GM10847 (cell line): Measurements from ENCODE around the gene TMC5.

ENCODE experiments used
- POLR2A ChIP-seq: IDR thresholded peaks from 2 replicates; pipeline ENCODE4 v1.6.1; 2011; ENCODE audit not compliant: insufficient read length; ENCODE audit errors: extremely low read depth

The TMC5 gene

GRCh38 chr16:19417640-19418039, at the start of gene TMC5:
TMC5 (plus strand) TSS chr16:19417883; CDS start chr16:19440039, 22,156 bp downstream.
- TF ChIP-seq POLR2A = no peak

- TF ChIP-seq POLR2A = no peak
Measured at GRCh38 chr16:19374402-19374801, 43.3 kb upstream of the TMC5 start.

DNA sequence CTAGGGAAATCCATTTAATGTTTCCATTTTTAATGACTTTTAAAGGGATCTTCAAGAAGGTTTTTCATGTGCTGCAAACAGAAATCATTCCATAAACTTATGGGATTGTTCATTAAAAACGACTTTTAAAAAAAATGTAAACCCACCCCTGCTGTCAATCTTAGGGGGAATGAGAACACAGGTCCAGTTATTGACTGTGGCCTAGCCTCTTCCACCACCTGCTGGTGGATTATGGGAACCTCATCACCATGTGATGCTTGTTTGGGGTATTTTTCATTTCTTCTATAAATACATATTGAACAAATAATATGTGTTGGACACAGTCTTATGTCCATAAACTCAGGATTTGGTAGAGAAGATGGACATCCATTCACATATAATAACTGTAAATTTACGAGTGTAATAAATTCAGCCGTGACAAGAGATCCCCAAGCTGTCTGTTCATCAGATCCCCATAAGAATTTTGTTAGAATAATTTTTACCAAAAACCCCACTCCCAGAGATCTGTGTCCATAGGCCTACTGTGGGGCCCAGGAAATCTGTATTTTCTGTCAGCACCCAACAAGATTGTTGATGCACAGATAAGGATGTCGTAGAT, 42.0 kb upstream of the TMC5 start:
- no peak for TF ChIP-seq POLR2A

DNA sequence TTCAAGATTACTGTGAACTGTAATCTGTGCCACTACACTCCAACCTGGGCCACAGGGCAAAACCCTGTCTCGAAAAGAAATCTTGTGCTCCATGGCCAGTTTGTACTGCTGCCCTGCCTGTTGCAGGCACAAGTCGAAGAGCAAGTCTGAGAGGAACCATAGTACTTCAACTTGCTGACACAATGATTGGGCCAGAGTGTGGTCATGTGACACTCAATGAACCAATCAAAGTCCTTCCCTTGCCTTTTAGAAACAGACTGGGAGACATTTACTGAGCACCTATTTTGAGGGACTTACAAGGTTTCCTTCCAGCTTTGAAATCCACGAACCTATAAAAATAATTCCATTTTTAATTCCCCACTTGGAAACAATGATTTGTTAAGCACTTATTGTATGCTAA, 39.8 kb upstream of the TMC5 start:
- TF ChIP-seq POLR2A = no peak

- TF ChIP-seq POLR2A = no peak
Measured at GRCh38 chr16:19378511-19378910, 39.2 kb upstream of the TMC5 start.

DNA sequence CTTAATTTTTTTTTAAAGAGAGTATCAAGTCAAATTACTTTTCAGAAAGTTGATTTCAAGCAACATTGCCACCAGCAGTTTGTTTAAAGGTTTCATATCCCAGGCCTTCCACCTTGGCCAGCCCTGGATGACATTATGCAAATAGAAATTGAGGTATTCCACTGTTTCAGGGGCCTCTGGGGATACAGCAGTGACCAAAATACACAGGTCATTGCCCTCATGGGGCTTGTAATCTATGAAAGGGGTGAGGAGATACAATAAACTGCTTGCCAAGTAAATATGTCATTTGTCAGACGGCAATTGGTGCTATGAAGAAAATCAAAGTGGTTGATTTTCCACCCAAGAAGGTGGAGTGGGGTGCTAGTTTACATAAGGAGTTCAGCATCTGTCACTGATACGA, 37.8 kb upstream of the TMC5 start:
- no peak for TF ChIP-seq POLR2A

GRCh38 chr16:19380328-19380727, 37.4 kb upstream of the TMC5 start:
- no peak for TF ChIP-seq POLR2A

DNA sequence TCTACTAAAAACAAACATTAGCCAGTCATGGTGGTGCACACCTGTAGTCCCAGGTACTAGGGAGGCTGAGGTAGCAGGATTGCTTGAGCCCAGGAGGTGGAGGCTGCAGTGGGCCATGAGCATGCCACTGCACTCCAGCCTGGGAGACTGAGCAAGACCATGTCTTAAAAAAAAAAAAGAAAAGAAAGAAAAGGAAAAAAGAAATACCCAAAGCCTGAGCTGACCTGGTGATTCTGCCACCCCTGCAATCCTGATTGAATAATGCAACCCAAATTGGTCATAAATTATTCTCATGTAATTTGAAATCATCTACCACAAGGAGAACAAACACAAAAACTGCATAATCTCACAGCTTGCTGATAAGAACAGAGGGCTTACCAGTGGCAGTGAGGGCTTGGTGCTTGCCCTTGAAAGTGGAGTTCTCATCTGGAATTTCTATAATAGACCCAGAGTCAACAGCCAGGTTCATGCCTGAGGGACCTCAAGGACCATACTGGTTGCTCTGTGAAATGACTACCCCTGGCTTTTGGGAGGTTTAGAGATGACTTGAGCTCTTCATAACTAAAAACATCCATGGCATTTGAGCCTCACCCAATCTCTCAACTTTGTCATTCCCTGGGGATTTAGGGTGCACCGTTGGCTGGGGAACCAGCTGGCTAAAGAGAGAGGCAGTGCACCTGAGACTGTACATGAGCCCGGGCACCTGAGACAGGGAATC, 35.4 kb upstream of the TMC5 start:
- no peak for TF ChIP-seq POLR2A

DNA sequence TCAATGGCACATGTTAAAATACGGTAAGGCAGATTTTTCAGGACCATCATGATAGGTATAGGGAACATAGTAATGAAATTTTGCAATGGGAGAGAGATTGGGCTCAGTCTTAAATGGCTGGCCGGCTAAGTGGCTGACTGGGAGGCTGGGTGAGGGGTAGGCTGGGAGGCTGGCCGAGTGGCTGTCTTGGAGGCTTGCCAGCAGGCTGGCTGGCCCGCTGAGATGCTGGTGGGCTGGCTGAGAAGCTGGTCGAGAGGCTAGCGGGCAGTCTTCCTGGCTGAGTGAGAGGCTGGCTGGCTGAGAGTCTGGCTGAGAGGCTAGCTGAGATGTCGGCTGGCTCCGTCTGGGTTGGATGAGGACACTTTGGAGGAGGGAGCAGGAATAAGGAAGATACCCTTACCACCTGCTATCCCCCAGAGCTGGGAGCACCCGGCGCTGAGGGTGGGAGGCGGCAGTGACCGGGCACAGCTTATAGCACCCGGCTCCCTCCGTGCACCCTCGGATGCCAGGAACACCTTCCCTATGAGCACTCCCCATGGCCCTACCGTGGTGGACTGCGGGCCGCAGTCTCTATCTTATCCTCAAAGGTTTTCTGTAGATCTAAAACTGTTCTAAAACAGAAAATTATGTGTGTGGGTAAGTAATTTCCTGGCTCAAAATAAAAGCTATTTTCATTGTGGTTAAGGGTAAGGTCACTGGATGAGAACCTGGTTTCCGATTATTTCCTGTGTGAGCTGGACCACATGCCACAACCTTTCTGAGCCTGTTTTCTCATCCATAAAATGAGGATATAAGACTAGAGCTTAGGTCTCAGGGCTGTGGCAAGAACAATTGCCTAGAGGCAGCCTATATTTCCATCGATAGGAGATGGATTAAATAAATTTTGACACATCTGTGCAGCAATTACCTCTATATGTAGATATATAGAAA, 34.5 kb upstream of the TMC5 start:
- no peak for TF ChIP-seq POLR2A

DNA sequence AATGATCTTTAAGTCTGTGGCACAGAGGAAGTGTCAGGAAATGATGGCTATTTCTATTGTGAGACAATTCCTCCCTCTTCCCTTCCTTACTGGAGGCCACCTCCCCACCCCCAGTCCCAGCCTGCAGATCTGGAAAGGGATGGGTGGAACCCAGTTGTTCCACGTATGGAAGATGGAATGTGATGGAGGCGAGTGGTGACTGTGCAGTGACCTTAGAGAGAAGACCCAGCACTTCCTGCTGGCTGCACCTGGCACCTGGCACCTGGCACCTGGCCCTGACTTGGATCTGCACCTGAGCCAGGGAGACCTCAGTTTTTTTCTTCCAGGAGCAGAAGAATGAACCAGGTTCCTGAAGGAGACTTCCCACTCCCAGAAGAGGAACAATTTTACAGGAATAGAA, 33.0 kb upstream of the TMC5 start:
- TF ChIP-seq POLR2A = no peak

DNA sequence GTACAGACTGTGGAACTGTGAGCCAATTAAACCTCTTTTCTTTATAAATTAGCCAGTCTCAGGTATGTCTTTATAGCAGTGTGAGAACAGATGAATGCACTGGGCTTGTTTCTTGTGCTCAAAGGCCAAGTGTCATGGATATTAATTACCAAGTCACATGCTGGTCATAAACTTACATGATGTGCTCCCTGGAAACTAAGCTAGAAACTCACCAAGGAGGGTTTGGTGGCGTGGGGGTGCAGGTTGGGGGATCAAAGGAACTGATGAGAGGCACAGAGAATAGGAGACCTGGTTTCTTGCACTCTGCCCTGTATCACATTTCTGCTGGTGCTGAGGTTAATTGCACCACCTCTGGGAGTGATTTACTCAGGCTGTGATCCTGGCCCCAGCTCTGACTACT, 31.2 kb upstream of the TMC5 start:
- TF ChIP-seq POLR2A = no peak

DNA sequence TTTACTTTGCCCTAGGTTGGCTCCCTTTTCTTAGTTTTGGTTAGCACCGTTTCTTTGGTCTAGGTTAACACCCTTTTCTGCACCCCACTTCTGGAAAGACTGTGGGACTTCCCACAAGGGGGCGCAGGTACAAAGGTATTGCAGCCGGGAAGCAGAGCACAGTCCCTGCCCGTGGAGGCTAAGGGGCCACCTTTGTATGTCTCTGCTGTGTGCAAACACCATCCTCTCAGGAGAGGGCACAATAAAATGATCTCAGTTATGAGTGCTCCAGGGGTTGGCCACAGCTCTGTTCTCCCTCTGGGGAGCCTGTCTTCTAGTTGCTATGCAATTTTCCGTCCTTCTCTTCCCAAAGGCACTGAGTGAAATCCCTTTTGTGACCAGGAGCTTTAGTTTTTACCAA, 28.4 kb upstream of the TMC5 start:
- TF ChIP-seq POLR2A = no peak

GRCh38 chr16:19392352-19392751, 25.3 kb upstream of the TMC5 start:
- TF ChIP-seq POLR2A = no peak

- no peak for TF ChIP-seq POLR2A
Measured at GRCh38 chr16:19393226-19394111, 24.2 kb upstream of the TMC5 start.

GRCh38 chr16:19396555-19397011, 21.1 kb upstream of the TMC5 start:
- TF ChIP-seq POLR2A = no peak
